Kidney (tissue), 14 donors: ENCODE measurements around the gene KRCC1. TPM values are rescaled to one million over a fixed set of nuclear protein-coding genes. Genes with fewer than 3 reads are reported as not detected.

Experiments used
- DNase-seq, 5 donors: peaks; one replicate each; pipeline ENCODE4 v3.0.0-alpha.2; 2013 to 2020
- FAIRE-seq: peaks from 2 replicates; lab custom pipeline; 2012; peaks lifted over from hg19 to GRCh38; lab: Jason Lieb, UNC
- H3K27ac ChIP-seq, 2 donors: one replicate each; pipeline ENCODE4 v1.7.0; 2013; ENCODE audit warnings: low read depth in 2 of 2, low read length in 2 of 2, inconsistent platforms in 1 of 2
- H3K27me3 ChIP-seq: one replicate; pipeline ENCODE4 v1.7.1; 2013; ENCODE audit warnings: low read length, inconsistent platforms; ENCODE audit not compliant: control insufficient read depth, insufficient read depth
- H3K36me3 ChIP-seq, 3 donors: one replicate each; pipeline versions ENCODE4 v1.7.0 to v1.7.1; 2013; ENCODE audit warnings: low read length in 3 of 3, control low read depth in 1 of 3, inconsistent platforms in 1 of 3; ENCODE audit not compliant: insufficient read depth in 3 of 3, control insufficient read depth in 2 of 3
- H3K4me1 ChIP-seq, 3 donors: one replicate each; pipeline versions ENCODE4 v1.7.0 to v1.7.1; 2013; ENCODE audit warnings: low read length in 3 of 3, inconsistent platforms in 1 of 3, low read depth in 1 of 3; ENCODE audit not compliant: control insufficient read depth in 2 of 3, insufficient read depth in 2 of 3
- H3K4me3 ChIP-seq, 3 donors: one replicate each; pipeline versions ENCODE4 v1.7.0 to v1.8.1; 2013; ENCODE audit warnings: low read length in 3 of 3, control low read depth in 1 of 3, inconsistent platforms in 1 of 3
- H3K9ac ChIP-seq, 3 donors: one replicate each; pipeline versions ENCODE4 v1.7.0 to v1.7.1; 2013; ENCODE audit warnings: low read length in 3 of 3, control low read depth in 1 of 3, inconsistent platforms in 1 of 3
- H3K9me3 ChIP-seq, 3 donors: one replicate each; pipeline versions ENCODE4 v1.7.0 to v1.7.1; 2013; ENCODE audit warnings: low read length in 3 of 3, control low read depth in 1 of 3, inconsistent platforms in 1 of 3; ENCODE audit not compliant: control insufficient read depth in 2 of 3, insufficient read depth in 1 of 3
- intact Hi-C: fragments of 100-400 bp; cut with DNase I; formaldehyde crosslinking; loops from one replicate; pipeline ENCODE4 v1.11.1; 2022
- polyA plus RNA-seq: library from polyadenylated mRNA; stranded (reverse); fragments of 350-450 nt; fragmentation: Illumina TruSeq; extraction: RNeasy Lipid Tissue Mini Kit (QIAGEN cat#74804); gene quantifications from one replicate; pipeline ENCODE4 v1.2.3, GENCODE V29; 2014; ENCODE audit warnings: low read depth, low replicate concordance; ENCODE audit not compliant: insufficient read depth
- total RNA-seq: library from RNA; stranded (reverse); fragmentation: NEBNext Ultra II Directional; extraction: Animal tissue kit (Norgen Biotek cat#: 25700); gene quantifications from one replicate; pipeline ENCODE4 v1.2.1, GENCODE V29; 2021
- TF ChIP-seq, protein P1 (sequence below): IDR thresholded peaks from 3 replicates; pipeline ENCODE4 v1.5.1; 2012; ENCODE audit warnings: mild to moderate bottlenecking, moderate library complexity, borderline replicate concordance; ENCODE audit not compliant: insufficient read depth; ENCODE audit errors: extremely low read depth
- donor health status: control.
- donor health status: control.
- donor health status: control.
- donor health status: control.
- donor health status: control.
- donor health status: DM: yes; HTN: yes; CAD: no.
- donor health status: Normal renal cell carcinoma (clear cell type).

The KRCC1 gene
- total and polyA plus RNA-seq, 2 donors from 2014 or later = 23.6 to 26.3 TPM

DNA sequence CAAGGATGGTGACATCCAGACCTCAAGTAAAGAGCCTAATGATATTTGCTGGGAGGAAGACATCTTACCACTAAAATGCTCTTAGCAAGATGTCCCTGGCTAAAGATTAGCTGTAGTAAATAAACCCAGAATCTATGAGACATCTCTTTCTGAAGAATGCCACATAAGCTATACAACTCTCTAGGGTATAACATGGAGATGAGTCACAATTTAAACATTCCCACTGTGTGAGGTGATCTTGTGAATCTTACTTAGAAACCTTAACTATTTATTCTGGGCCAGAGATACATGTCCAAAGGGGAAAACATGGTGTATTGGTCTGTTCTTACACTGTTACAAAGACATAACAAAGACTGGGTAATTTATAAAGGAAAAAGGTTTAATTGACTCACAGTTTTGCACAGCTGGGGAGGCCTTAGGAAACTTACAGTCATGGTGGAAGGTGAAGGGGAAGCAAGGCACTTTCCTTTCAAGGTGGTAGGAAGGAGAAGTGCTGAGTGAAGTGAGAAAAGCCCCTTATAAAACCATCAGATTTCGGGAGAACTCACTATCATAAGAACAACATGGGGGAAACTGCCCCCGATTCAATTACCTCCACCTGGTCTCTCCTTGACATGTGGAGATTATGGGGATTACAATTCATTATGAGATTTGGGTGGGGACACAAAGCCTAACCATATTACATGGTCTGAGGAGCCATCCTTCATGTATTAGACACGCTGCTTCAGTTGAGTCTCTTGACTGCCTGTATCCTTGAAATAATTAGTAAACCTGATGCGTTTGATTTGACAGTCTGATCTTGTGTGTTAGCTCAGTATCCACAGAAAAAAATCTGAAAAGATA is 17.1 kb downstream of the KRCC1 start:
- Histone ChIP-seq H3K27me3 (no peaks in the 10 kb centered on the region), H3K9me3 (no peaks in the 10 kb centered on the region), H3K9ac (no peak overlapping the region), H3K4me3 (no peak overlapping the region), H3K27ac (no peak overlapping the region), H3K36me3 (peaks cover 0 to 3% (median 0%) of the 10 kb centered on the region in 3 donors), H3K4me1 (no peaks in the 10 kb centered on the region)
- intact Hi-C loops = no loop called here
- DNase-seq = no peak
- TF ChIP-seq, protein P1, sequence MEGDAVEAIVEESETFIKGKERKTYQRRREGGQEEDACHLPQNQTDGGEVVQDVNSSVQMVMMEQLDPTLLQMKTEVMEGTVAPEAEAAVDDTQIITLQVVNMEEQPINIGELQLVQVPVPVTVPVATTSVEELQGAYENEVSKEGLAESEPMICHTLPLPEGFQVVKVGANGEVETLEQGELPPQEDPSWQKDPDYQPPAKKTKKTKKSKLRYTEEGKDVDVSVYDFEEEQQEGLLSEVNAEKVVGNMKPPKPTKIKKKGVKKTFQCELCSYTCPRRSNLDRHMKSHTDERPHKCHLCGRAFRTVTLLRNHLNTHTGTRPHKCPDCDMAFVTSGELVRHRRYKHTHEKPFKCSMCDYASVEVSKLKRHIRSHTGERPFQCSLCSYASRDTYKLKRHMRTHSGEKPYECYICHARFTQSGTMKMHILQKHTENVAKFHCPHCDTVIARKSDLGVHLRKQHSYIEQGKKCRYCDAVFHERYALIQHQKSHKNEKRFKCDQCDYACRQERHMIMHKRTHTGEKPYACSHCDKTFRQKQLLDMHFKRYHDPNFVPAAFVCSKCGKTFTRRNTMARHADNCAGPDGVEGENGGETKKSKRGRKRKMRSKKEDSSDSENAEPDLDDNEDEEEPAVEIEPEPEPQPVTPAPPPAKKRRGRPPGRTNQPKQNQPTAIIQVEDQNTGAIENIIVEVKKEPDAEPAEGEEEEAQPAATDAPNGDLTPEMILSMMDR = no peak
- FAIRE-seq = no peak

DNA sequence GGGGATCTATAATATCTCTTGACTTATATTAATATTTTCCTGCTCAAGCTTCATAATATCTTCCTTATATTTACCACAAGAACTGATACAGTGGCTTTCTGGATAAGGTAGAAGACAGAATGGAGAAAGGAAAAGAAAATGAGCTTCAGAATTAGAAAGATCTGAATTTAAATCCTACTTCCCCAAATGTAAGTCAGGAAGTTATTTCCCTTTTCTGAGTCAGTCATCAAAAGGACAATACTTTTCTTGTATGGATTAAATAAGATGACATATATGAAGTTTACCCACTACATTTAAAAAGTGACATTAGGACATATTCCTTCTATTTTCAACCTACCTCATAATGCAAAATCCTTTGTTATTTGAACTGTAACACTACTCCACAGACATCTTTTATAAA is 19.0 kb downstream of the KRCC1 start:
- DNase-seq (no peak), FAIRE-seq (no peak)
- H3K27me3 ChIP-seq = no peaks in the 10 kb centered on the region
- no peak overlapping the region for H3K4me3 ChIP-seq
- peaks cover 0 to 4% (median 3%) of the 10 kb centered on the region in 3 donors for H3K36me3 ChIP-seq
- no peak overlapping the region for H3K9ac ChIP-seq
- TF ChIP-seq, protein P1 = no peak
- intact Hi-C loops = no loop called here
- no peaks in the 10 kb centered on the region for H3K4me1 ChIP-seq
- no peak overlapping the region for H3K27ac ChIP-seq
- H3K9me3 ChIP-seq = no peaks in the 10 kb centered on the region

DNA sequence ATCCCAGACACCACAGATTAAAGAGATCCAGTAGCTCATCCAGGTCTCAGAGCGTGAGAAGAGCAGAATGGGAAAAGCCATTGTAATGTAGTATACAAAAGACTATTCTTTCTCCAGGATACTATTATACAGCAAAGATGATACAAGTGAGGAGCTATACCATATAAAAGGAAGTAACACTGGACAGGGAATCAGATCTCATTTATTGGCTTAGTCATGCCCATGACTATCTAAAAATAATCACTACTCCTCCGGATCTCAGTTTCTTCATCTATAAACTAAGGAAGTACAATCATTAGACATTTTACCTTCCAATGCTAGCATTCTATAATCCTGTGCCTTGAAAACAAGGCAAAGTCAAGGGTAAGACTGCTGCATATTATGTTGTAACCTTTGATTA is 19.4 kb downstream of the KRCC1 start:
- H3K27me3 ChIP-seq = no peaks in the 10 kb centered on the region
- peaks cover 0 to 4% (median 3%) of the 10 kb centered on the region in 3 donors for H3K36me3 ChIP-seq
- no peak for FAIRE-seq

More for the DNA sequence above, 19.4 kb downstream of the KRCC1 start:
- intact Hi-C loops = no loop called here
- no peaks in the 10 kb centered on the region for H3K4me1 ChIP-seq
- DNase-seq = no peak
- no peaks in the 10 kb centered on the region for H3K9me3 ChIP-seq
- no peak overlapping the region for H3K4me3 ChIP-seq
- TF ChIP-seq, protein P1 = no peak
- H3K27ac ChIP-seq = no peak overlapping the region
- no peak overlapping the region for H3K9ac ChIP-seq
